Subcutaneous preadipocyte (primary cell): Measurements from ENCODE around the gene NAV2. TPM values are rescaled to one million over a fixed set of nuclear protein-coding genes. Genes with fewer than 3 reads are reported as not detected.

ENCODE experiments used
- small RNA-seq: library from RNA; depleted of rRNA; stranded (forward); fragments of <200 nt; gene quantifications from one replicate; pipeline ENCODE3, GENCODE V24; 2012
- total RNA-seq: library from RNA; depleted of rRNA; stranded (reverse); fragments of >200 nt; gene quantifications from 2 replicates; pipeline ENCODE4 v1.2.3, GENCODE V29; 2012

NAV2 gene, protein sequence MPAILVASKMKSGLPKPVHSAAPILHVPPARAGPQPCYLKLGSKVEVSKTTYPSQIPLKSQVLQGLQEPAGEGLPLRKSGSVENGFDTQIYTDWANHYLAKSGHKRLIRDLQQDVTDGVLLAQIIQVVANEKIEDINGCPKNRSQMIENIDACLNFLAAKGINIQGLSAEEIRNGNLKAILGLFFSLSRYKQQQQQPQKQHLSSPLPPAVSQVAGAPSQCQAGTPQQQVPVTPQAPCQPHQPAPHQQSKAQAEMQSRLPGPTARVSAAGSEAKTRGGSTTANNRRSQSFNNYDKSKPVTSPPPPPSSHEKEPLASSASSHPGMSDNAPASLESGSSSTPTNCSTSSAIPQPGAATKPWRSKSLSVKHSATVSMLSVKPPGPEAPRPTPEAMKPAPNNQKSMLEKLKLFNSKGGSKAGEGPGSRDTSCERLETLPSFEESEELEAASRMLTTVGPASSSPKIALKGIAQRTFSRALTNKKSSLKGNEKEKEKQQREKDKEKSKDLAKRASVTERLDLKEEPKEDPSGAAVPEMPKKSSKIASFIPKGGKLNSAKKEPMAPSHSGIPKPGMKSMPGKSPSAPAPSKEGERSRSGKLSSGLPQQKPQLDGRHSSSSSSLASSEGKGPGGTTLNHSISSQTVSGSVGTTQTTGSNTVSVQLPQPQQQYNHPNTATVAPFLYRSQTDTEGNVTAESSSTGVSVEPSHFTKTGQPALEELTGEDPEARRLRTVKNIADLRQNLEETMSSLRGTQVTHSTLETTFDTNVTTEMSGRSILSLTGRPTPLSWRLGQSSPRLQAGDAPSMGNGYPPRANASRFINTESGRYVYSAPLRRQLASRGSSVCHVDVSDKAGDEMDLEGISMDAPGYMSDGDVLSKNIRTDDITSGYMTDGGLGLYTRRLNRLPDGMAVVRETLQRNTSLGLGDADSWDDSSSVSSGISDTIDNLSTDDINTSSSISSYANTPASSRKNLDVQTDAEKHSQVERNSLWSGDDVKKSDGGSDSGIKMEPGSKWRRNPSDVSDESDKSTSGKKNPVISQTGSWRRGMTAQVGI (N-terminal part only)
- 29.8 and 32.6 TPM in 2 replicates for total RNA-seq

DNA sequence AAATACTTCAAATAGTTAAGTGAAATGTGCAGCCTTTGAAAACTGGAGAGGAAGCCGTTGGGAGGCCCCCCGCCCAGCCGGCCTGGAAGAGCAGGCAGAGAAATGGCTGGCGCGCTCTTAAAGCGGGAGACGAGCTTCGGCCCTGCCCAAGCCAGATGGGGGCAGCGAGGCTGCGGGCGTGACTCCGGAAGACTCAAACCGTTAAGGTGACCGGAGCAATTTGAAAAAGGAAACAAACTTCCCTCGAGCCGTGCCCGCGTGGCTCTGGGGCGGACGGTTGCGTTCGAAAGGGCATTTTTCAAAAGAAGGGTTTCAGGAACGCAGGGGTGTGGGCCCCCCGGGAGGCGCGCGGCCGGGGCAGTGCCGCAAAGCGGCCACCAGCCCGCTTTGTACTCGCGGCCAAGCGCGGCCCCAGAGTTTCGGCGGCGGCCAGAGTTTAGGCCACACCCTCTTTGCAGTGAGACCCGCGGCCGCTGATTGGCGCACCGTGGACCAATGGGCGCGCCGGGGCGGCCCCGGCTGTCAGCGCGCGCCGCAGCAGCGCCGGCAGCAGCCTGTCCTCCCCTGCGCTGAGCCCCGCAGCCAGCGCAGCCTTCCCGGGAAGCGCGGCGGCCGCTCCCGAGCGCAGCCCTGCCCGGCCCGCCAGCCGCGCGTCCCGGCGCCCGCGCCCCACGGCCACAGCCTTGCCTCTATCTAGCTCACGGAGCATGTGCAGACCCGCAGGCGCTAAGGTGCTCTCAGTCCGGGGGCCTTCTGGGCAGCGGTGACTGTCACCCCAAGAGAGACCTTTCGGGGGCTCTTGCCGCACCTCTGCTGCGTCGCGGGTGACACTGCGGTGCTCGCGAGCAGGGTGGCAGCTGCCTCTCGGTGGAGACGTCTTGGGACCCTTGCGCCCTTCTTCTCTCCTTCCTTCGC, at the start of gene NAV2:
Gene NAV2 (plus strand): TSS at position 557 of the 915 bp plus-strand sequence. CDS start 859 bp downstream, outside the sequence.

DNA sequence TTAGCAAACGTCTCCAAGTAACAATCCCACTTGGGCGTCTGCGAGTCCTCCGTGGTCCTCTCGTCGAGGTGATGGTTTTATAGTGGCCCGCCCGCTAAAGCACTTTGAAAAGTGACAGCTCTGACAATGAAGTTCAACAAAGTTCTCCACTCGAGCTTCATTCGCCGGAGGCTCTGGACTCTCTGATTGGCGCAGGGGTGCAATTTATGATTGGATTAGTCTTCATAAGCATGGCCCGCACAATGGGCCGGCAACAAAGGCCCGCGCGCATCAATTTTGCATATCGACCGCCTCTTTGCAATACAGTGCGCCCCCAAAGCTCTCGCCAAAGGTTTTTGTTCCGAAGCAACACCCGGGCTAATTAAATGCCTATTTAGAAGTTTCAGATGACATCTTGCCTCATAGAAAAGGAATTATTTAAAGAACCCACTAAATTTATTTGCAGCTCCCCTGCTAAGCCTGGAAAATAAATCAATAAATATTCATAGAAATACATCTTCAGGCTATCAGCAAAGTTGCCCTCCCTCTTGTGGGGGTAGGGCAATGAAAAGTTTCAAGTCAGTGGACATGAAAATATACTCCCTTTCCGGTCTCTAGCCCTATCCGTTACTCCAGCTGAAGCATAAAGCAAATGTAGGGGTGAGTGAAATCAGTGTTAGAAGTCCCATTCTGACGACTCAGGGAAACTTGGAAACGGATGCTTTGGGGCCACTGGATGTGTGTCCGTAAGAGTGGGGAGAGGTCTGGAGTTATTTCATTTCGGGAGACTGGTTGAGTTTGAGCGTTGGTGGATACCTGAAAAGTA, 448.0 kb downstream of the NAV2 start, which contains the start of gene DBX1:
Gene DBX1 (minus strand): TSS at position 51 of the 805 bp plus-strand sequence. CDS start 151 bp downstream, outside the sequence.

Small RNAs within 50 kb of the gene (small RNA-seq; reads per million reads assigned to genes)
- not detected for gene MIR4694
